ENCODE results near the gene LUC7L.
"Not testable (repeated sequence)": the region's sequence is repeated elsewhere in the genome, so short reads cannot be mapped to it uniquely, and the experiment has no call there.

Gene LUC7L

GRCh38 chr16:262121-262745, 33.0 kb upstream of the LUC7L start:
- Histone ChIP-seq H3K4me1 (ENCODE audit: insufficient read depth, poor library complexity, severe bottlenecking) (peaks cover 5% of the 10 kb centered on the region), H3K4me3 (ENCODE audit: severe bottlenecking) (no peak overlapping the region), H3K27ac (ENCODE audit: poor library complexity, severe bottlenecking) (no peak overlapping the region), H3K9me3 (ENCODE audit: severe bottlenecking) (no peaks in the 10 kb centered on the region), H3K27me3 (ENCODE audit: insufficient read depth, poor library complexity, severe bottlenecking) (no peaks in the 10 kb centered on the region), H3K36me3 (ENCODE audit: low read depth) (0 out of 2 replicates have a peak, but pooled peaks cover 4% of the 10 kb centered on the region)
- TF ChIP-seq CTCF (IDR thresholded peaks at IDR 0.05; ENCODE audit: poor library complexity, severe bottlenecking), result no peak
- DNase-seq (ENCODE audit: low spot score) (peak; percentile 66), ATAC-seq (ENCODE audit: low read depth) (no peak)

- H3K4me3 ChIP-seq (ENCODE audit: severe bottlenecking), result no peak overlapping the region
- ATAC-seq (ENCODE audit: low read depth) (no peak), DNase-seq (ENCODE audit: low spot score) (no peak)
- no peak overlapping the region for H3K27ac ChIP-seq (ENCODE audit: poor library complexity, severe bottlenecking)
- no peak for TF ChIP-seq CTCF (IDR thresholded peaks at IDR 0.05; ENCODE audit: poor library complexity, severe bottlenecking)
- H3K27me3 ChIP-seq (ENCODE audit: insufficient read depth, poor library complexity, severe bottlenecking), result no peaks in the 10 kb centered on the region
- H3K4me1 ChIP-seq (ENCODE audit: insufficient read depth, poor library complexity, severe bottlenecking), result peaks cover 5% of the 10 kb centered on the region
- no peaks in the 10 kb centered on the region for H3K9me3 ChIP-seq (ENCODE audit: severe bottlenecking)
- H3K36me3 ChIP-seq (ENCODE audit: low read depth), result peaks cover 5% of the 10 kb centered on the region; the same call in 1 of the 2 replicates
These were observed 31.9 kb upstream of the LUC7L start for GRCh38 chr16:261031-261691.

GRCh38 chr16:260326-260725, 31.1 kb upstream of the LUC7L start:
- TF ChIP-seq CTCF (IDR thresholded peaks at IDR 0.05; ENCODE audit: poor library complexity, severe bottlenecking), result no peak
- no peak for ATAC-seq (ENCODE audit: low read depth)

GRCh38 chr16:259814-260253, 30.6 kb upstream of the LUC7L start:
- no peak overlapping the region for H3K27ac ChIP-seq (ENCODE audit: poor library complexity, severe bottlenecking)
- H3K4me3 ChIP-seq (ENCODE audit: severe bottlenecking), result no peak overlapping the region
- DNase-seq (ENCODE audit: low spot score), result peak; percentile 60
- peaks cover 11% of the 10 kb centered on the region; the same call in 1 of the 2 replicates for H3K36me3 ChIP-seq (ENCODE audit: low read depth)
- no peaks in the 10 kb centered on the region for H3K9me3 ChIP-seq (ENCODE audit: severe bottlenecking)
- no peaks in the 10 kb centered on the region for H3K4me1 ChIP-seq (ENCODE audit: insufficient read depth, poor library complexity, severe bottlenecking)
- TF ChIP-seq CTCF (IDR thresholded peaks at IDR 0.05; ENCODE audit: poor library complexity, severe bottlenecking), result no peak
- ATAC-seq (ENCODE audit: low read depth), result no peak
- H3K27me3 ChIP-seq (ENCODE audit: insufficient read depth, poor library complexity, severe bottlenecking), result no peaks in the 10 kb centered on the region

More at GRCh38 chr16:260326-260725, 31.1 kb upstream of the LUC7L start:
- H3K27me3 ChIP-seq (ENCODE audit: insufficient read depth, poor library complexity, severe bottlenecking), result no peaks in the 10 kb centered on the region
- H3K4me1 ChIP-seq (ENCODE audit: insufficient read depth, poor library complexity, severe bottlenecking), result no peaks in the 10 kb centered on the region
- H3K27ac ChIP-seq (ENCODE audit: poor library complexity, severe bottlenecking), result no peak overlapping the region
- DNase-seq (ENCODE audit: low spot score), result no peak
- peaks cover 11% of the 10 kb centered on the region; the same call in 1 of the 2 replicates for H3K36me3 ChIP-seq (ENCODE audit: low read depth)
- no peaks in the 10 kb centered on the region for H3K9me3 ChIP-seq (ENCODE audit: severe bottlenecking)
- H3K4me3 ChIP-seq (ENCODE audit: severe bottlenecking), result no peak overlapping the region

- Histone ChIP-seq H3K4me3 (ENCODE audit: severe bottlenecking) (no peak overlapping the region), H3K4me1 (ENCODE audit: insufficient read depth, poor library complexity, severe bottlenecking) (no peaks in the 10 kb centered on the region), H3K9me3 (ENCODE audit: severe bottlenecking) (no peaks in the 10 kb centered on the region), H3K36me3 (ENCODE audit: low read depth) (peaks cover 11% of the 10 kb centered on the region), H3K27me3 (ENCODE audit: insufficient read depth, poor library complexity, severe bottlenecking) (no peaks in the 10 kb centered on the region), H3K27ac (ENCODE audit: poor library complexity, severe bottlenecking) (no peak overlapping the region)
- no peak for DNase-seq (ENCODE audit: low spot score)
- no peak for ATAC-seq (ENCODE audit: low read depth)
- TF ChIP-seq CTCF (IDR thresholded peaks at IDR 0.05; ENCODE audit: poor library complexity, severe bottlenecking), result no peak
These were observed 30.0 kb upstream of the LUC7L start for GRCh38 chr16:259226-259625.

- not testable (repeated sequence) for H3K9me3 ChIP-seq (ENCODE audit: severe bottlenecking); H3K4me3 ChIP-seq (ENCODE audit: severe bottlenecking); H3K4me1 ChIP-seq (ENCODE audit: insufficient read depth, poor library complexity, severe bottlenecking); H3K27me3 ChIP-seq (ENCODE audit: insufficient read depth, poor library complexity, severe bottlenecking); ATAC-seq (ENCODE audit: low read depth); H3K27ac ChIP-seq (ENCODE audit: poor library complexity, severe bottlenecking); DNase-seq (ENCODE audit: low spot score)
- peaks cover 11% of the 10 kb centered on the region for H3K36me3 ChIP-seq (ENCODE audit: low read depth)
These were observed 28.8 kb upstream of the LUC7L start for GRCh38 chr16:258091-258490.

Data from RWPE2 (cell line).